Hematopoietic multipotent progenitor cell treated with erythropoietin and hydrocortisone succinate and interleukin-3 and kit ligand, for 15 days (in vitro differentiated cells): Measurements from ENCODE around the gene GLRX5.
A peak's percentile ranks its signal among the peaks of the same experiment; 100 is the strongest.

Experiments
- DNase-seq: peaks from one replicate; pipeline ENCODE4 v3.0.0-alpha.2; 2015; ENCODE audit warnings: low spot score

GLRX5 gene

GRCh38 chr14:95518045-95518751 is 16.7 kb upstream of the GLRX5 start:
- DNase-seq: no peak

- DNase-seq: no peak
These were observed 15.2 kb upstream of the GLRX5 start for GRCh38 chr14:95519699-95520098.

- no peak for DNase-seq
These were observed 14.5 kb upstream of the GLRX5 start for GRCh38 chr14:95520346-95520745.

DNA sequence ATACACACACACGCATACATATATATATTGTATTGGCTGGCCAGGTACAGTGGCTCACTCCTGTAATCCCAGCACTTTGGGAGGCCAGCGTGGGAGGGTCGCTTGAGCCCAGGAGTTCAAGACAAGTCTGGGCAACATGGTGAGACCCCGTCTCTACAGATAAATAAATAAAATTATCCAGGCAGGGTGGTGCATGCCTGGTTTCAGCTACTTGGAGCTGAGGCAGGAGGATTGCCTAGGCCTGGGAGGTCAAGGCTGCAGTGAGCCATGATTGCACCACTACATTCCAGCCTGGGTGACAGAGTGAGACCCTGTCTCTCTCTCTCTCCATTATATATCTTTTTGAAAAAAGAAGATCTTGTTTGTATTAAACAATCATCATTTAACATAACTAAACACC is 13.8 kb upstream of the GLRX5 start:
- no peak for DNase-seq

DNA sequence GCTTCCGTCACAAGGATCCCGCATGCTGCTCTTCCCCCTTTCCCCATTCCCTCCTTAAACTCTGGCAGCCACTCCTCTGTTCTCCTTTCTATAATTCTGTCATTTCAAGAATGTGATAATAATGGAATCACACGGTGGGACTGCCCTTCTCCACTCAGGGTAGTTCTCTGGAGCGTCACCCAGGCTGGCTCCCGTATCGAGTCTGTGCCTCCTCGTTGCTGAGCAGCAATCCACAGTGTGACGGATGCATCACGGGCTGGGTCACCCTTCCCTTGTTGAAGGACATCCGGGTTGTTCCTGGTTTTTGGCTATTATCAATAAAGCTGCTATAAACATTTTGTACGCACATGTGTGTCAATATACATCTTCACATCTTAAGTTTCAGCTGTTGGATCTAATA is 12.7 kb upstream of the GLRX5 start:
- no peak for DNase-seq

DNA sequence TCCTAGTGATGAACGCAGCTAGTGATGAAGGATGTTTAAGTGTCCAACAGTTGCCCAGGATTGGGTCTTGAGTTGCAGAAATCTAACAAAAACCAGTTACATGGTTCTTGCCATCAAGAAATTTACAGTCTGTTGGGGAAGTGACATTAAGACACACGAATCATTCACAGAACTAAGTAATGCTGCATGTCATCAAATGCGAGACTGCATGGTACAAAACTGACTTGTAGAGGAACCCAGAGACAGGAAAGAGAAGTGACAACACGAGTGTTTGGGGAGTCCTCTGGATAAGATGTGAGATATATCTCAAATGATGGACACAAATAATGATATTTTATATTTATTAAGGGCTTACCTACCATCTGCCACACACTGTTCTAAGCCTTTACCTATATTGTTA is 12.3 kb upstream of the GLRX5 start:
- DNase-seq: no peak

DNA sequence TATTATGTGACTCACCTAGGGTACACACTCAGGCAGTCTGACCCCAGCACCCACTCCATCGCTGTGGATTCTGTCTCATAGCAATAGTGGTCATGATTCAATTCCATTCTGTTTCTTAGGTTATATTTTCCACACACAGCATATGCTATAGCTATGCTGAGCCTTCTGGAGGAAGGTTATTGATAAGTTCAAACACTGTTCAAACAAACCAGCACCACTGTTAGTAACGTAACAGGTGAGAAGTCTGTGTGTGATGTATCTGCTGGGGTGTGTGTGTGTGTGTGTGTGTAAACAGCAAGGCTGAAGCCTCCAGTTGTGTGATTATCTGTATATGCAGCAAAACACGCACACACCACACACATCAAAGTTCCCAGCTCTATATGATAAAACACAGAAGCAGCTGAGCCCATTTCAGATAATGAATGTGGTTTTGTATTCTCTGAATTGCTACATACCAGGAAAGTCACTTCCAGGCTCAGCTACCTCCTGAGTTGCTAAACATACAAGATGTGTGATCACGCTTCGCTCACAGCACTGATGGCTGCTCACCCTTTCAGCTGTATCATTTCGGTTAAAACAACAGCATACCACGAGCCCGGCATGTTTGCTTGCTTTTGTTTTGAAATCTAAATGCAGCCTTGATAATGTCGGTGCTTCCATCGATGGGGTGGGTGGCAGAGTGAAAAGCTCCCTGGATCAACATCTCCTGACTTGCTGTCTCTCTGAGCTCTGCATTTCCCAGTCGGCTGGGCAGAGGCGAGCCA is 11.6 kb upstream of the GLRX5 start:
- peak; percentile 75 for DNase-seq

- peak; percentile 87 for DNase-seq
These were observed 10.9 kb upstream of the GLRX5 start for GRCh38 chr14:95523815-95524448.

DNA sequence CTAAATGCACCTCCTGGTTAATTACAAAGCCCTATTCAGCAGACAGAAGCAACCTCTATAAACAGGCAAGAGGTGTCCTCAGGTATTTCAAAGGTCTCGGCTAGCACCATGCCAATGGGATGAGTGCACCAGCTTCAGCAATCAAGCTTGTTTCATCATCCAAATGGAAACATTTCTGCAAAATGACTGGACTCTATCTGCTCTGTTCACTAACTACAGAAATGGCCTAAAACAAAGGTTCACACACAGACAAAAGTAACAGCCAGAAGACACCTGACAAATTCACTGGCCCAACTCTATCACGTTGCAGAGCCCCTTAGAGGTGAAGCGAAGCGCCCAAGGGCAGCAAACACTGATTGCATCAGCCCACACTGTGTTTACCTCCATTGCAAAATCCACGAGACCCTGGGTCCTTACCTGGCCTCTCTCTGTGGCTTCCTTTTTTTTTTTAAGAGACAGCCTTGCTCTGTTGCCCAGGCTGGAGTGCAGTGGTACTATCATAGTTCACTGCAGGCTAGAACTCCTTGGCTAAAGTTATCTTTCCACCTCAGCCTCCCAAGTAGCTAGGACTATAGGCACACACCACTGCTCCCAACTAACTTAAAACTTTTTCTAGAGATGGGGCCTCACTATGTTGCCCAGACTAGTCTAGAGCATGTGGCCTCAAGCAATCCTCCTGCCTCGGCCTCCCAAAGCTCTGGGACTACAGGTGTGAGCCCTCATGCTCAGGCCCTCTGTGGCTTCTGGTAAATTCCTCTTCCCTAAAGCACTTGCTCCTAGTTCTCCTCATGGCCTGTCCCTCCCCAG is 9.9 kb upstream of the GLRX5 start:
- DNase-seq: no peak

DNA sequence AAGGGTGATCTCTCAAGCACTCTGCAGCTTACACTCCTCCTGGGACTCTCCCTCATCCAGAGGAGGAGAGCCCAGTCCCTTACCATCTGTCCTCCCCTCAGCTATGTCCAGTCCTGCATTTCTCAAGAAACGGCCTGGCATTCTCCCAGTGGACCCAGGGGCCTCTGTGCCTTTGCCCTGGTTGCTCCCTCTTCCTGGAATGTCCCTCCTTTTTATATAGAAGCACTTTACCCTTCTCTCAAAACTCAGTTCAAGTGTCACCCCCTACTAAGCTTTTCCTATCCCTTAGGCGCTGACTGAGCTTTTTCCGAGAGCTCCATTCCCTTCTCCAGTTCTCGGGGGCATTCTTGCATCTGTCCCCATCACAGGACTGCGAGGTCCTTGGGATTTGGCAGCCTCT is 8.9 kb upstream of the GLRX5 start:
- DNase-seq: no peak

DNA sequence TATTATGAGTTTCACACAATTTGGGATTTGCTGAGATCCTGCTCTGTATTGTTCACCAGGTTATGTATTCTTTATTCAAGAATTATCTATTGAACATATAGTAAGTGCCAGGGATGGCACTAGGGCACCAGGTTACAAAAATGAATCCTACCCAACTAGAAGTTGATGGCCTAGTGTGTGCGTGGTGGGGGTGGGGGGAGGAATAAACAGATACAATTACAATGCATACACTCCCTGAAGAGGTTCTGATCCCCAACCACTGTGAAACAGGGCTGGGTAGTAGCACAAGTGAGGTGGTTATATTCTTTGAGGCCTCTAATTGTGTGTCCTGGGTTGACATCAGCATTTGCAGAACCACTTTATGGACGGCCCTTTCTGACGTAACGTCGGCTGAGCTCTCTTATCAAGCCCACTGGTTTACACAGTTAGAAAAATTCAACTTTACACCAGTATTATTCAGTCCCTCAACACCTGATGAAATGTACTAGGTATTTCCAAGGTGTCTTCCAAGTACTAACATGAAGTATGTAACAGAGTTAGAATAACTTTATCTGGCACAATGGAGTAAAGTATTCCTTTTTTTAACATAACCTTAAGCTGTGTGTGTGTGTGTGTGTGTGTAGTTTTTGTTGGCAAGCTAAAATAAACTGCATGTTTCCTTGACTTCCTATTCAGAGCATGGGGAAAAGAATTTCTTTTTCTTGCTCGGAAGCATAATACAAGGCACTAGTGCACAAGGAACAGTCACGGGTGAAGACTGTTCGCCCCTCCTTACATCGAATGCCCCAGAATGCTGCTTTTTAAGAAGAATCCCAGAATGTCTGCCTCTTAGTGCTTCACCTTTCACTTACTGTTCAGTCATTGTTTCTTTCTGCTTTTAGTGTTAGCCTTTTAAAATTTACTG is 8.1 kb upstream of the GLRX5 start:
- peak; percentile 76 for DNase-seq

DNA sequence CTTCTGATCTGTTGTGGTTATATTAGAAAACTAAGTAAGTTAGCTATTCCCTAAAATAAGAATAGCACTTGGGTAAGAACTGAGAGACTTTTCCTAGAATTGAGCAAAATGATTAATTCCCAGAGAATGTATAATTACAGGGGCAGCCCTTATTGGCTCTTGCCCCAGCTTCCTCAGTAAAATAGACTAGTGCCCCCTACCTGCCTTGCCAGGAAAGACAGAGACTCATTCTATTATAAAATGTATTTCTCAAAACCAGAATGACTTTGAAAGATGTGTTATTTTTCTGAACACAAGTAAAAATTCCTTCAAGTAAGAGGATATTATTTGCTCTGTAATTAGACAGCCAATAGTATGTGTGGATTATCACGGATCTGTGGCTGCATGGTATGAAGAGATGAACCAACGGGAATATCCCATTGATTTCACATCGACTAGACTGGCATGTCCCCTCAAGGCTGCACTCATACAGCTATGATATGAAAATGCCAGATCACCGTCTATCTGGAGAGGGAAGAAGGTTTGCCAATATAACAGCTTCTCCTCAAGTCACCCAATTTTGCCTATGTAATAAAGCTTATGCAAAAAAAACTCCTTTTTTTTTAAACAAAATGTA is 7.4 kb upstream of the GLRX5 start:
- peak; percentile 86 for DNase-seq

- no peak for DNase-seq
These were observed 5.6 kb upstream of the GLRX5 start for GRCh38 chr14:95529216-95529615.

DNA sequence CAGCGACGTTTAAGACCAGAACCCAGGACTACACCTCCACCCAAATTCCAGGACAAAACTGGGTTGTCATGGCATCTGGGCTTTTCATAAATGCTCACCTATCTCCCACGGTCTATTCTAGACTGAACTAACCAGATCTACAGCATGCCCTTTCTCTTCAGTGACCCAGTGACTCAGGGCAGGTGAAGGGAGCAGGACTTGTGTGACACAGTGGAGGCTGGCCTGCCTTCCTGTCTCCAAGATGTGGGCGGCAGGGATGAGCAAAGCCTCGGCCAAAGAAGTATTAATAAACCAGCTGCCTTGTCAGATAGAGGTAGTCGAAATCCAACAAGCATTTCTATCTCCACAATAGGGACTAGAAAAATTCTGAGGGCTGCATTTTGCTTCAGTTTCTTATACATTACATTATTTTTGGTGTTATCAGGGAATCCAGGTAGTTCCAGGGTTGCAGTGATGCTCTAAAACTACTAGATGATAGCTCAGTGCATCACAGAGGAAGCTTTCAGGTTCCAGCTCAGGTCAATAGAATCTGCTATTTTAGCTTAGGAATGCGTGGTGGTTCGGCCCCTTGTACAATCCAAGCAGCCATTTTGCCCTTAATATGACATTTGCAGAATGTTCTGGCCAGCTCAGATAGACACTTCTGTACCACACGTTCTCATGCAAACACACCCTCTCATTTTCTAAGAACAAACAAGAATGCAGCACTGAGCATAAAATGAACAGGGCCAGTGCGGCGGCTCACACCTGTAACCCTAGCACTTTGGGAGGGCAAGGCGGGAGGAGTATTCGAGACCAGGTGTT is 4.2 kb upstream of the GLRX5 start:
- peak; percentile 57 for DNase-seq

DNA sequence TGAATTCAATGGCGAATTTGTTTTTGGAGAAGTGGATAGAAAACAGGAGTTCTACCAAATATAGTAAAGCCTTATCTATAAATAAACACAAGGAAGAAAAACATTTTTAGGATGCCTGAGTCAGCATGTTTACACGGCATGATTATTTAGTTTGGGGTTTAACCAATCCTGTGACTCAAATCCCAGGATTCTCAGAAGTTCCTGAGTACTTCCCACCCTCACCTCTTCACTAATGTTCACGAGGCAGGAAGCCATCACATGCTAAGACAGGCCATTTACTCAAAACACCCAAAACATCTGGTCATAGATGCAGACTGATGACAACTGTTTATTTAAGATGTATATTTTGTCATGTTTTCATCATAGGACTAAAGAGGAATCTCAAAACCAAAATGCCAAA is 3.4 kb upstream of the GLRX5 start:
- DNase-seq: peak; percentile 79

- peak; percentile 73 for DNase-seq
These were observed 2.9 kb upstream of the GLRX5 start for GRCh38 chr14:95531969-95532368.

DNA sequence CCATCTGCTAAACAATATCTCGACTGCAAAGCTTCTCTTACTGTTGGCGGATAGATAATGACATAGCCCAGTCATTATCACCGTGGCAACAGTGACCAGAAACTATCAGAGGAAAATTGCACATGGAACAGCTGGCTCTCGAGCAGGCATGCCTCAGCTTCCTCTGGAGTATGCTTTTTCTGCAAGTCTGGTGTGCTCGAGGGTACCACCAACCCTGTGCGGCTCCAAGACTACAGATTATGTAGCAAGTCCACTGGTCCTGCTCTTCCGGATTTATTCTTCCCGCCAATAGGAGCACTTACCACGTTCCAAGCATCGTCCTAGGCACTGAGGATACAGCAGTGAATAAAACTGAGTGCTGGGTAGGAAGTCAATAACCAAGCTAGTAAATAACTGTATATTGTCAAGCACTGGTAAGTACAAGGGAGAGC is 1.4 kb upstream of the GLRX5 start:
- peak; percentile 84 for DNase-seq

DNA sequence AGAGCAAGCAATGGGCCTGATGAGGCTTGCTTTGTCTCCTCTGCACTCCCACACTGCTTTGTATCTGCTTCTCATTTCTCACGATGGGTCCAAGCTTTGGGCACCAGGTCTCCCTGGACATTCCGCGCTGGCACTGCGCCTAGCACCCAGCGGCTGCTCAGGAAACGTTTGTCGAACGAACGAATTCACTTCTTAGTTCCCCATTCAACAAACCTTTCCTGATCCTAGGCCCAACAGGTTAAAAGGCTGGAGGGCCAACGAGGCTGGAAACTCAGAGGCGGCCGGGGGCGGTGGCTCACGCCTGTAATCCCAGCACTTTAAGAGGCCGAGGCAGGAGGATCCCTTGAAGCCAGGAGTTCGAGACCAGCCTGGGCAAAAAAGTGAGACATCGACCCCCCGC is 1.0 kb upstream of the GLRX5 start:
- DNase-seq: peak; percentile 48

DNA sequence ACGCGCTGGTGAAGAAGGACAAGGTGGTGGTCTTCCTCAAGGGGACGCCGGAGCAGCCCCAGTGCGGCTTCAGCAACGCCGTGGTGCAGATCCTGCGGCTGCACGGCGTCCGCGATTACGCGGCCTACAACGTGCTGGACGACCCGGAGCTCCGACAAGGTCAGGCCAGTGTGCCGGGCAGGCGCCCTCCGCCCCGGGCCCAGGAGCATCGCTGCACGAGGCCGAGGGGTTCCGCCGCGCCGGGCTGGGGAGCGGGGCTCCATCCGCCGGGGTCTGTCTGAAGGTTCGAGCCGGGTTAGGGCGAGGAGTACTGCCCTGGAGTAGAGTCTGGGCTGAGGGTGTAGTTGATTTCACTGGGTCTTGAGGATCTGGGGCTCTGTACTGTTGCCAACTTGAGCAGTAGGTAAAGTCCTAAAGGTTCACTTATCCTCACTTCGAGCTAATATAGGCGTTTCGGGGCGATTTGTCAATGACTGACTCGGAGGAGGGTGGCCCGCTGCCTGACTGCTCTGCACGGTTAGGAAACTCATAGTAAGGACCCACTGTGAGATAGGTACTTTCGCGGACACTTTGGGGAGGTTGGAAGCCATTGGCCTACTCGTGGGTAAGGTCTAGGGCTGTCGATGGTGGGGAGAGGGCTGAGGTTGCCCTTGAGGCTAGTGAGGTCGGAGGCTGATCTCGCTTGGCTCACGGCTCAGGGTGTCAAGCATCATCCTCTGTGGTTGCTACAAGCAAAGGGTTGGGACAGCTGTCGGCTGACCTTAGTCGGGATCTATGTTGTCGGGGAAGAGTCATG is 574 bp downstream of the GLRX5 start:
- DNase-seq: peak; percentile 49
